ENCODE results near the gene CIART.
A peak's percentile ranks its signal among the peaks of the same experiment; 100 is the strongest.

Gene CIART

DNA sequence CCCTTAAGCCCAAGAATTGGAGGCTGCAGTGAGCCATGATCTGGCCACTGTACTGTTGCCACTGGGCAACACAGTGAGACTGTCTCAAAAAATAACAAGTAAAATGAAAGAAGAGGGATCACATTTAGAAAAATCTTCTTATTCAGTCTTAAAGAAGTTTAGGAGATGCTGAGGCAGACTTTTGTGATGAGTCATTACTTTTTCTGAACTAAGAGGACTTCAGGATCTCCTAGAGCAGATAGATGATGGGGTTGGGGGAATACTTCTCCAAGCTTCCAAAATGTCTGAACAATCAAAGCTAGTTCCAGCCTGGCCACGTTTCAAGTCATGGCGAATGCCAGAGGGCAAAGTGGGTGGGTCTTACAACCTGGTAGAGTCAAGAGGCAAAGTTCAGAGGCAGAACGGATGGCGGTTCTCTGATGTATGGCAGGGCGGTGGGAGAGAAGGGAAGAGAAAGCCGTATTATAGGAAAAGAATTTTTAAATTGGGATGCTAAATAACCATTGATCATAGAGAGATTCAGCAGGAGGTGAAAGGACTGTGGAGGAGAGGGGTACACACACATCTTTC lies 2.1 kb upstream of the CIART start:
- H3K4me1 ChIP-seq (ENCODE audit: control insufficient read depth in 1 of 2, insufficient read depth in 2 of 2, low read length in 2 of 2) = peaks cover 33 to 34% of the 10 kb centered on the region in 2 donors
- no peaks in the 10 kb centered on the region for H3K27me3 ChIP-seq (ENCODE audit: control insufficient read depth in 1 of 2, insufficient read depth in 2 of 2, low read length in 2 of 2)
- no peak overlapping the region for H3K27ac ChIP-seq (ENCODE audit: low read depth, low read length)
- no peaks in the 10 kb centered on the region for H3K36me3 ChIP-seq (ENCODE audit: control insufficient read depth in 1 of 2, insufficient read depth in 2 of 2, low read length in 2 of 2)
- H3K9ac ChIP-seq (ENCODE audit: low read depth in 1 of 2, low read length in 2 of 2) = peak overlapping the region in 1 of 2 donors; percentile 48
- H3K9me3 ChIP-seq (ENCODE audit: control insufficient read depth in 1 of 2, low read length in 2 of 2) = no peaks in the 10 kb centered on the region
- no peak overlapping the region for H3K4me3 ChIP-seq (ENCODE audit: low read depth in 1 of 2, low read length in 2 of 2)

DNA sequence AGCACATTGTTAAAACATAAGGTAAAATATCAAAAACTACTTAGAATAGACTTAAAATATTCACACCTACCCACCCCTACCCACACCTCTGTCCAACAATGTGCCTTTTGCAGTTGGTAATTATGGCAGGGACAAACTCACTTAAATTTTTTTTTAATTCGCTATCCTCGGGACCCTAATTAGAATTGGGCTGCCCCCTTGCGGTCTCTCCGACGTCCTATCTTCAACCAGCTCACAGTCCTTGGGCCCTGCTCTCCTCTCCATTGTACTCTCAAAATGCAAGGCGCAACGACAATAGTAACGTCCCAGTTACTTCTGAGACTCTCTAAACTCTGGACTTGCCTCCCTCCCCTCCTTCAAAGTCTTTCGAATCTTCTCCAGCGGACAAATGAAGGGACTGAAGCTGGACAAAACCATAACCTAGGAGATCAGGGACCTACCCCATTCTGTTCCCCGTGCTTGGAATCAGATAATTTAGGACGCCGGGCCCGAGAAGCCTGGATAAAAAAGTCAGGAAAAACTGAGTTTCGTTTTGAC lies 1.1 kb upstream of the CIART start:
- H3K27ac ChIP-seq (ENCODE audit: low read depth, low read length) = peak overlapping the region; percentile 69
- H3K9me3 ChIP-seq (ENCODE audit: control insufficient read depth in 1 of 2, low read length in 2 of 2) = no peaks in the 10 kb centered on the region
- H3K36me3 ChIP-seq (ENCODE audit: control insufficient read depth in 1 of 2, insufficient read depth in 2 of 2, low read length in 2 of 2) = peaks cover 0 to under 1% of the 10 kb centered on the region in 2 donors
- peak overlapping the region; percentile 82 to 90 for H3K4me3 ChIP-seq (ENCODE audit: low read depth in 1 of 2, low read length in 2 of 2)
- H3K9ac ChIP-seq (ENCODE audit: low read depth in 1 of 2, low read length in 2 of 2) = peak overlapping the region; percentile 48 to 59
- H3K4me1 ChIP-seq (ENCODE audit: control insufficient read depth in 1 of 2, insufficient read depth in 2 of 2, low read length in 2 of 2) = peaks cover 33 to 34% of the 10 kb centered on the region in 2 donors
- no peaks in the 10 kb centered on the region for H3K27me3 ChIP-seq (ENCODE audit: control insufficient read depth in 1 of 2, insufficient read depth in 2 of 2, low read length in 2 of 2)

DNA sequence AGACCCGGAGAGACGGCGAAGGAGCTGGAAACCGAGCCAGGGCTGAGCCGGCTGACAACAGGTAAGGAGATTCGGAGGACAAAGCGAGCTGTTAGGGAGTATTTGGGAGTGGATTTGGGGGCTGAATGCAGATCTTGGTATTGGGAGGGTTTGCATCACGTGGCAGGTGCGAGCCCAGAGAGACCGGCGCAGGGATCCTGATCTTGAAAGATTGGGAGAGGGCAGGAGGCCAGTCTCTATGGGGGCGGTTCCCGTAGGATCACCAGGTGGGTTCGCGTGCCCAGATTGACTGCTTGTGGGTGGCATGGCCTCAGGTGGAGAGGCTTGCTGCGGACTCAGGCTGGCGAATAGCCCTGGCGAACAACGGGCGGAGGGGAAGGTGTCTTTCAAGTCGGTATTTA lies 204 bp downstream of the CIART start:
- Histone ChIP-seq H3K27me3 (ENCODE audit: control insufficient read depth in 1 of 2, insufficient read depth in 2 of 2, low read length in 2 of 2) (no peaks in the 10 kb centered on the region), H3K36me3 (ENCODE audit: control insufficient read depth in 1 of 2, insufficient read depth in 2 of 2, low read length in 2 of 2) (peaks cover 0 to 6% of the 10 kb centered on the region in 2 donors), H3K9ac (ENCODE audit: low read depth in 1 of 2, low read length in 2 of 2) (peak overlapping the region; percentile 36 to 44), H3K27ac (ENCODE audit: low read depth, low read length) (no peak overlapping the region), H3K4me3 (ENCODE audit: low read depth in 1 of 2, low read length in 2 of 2) (peak overlapping the region; percentile 82 to 90), H3K4me1 (ENCODE audit: control insufficient read depth in 1 of 2, insufficient read depth in 2 of 2, low read length in 2 of 2) (peaks cover 33 to 34% of the 10 kb centered on the region in 2 donors), H3K9me3 (ENCODE audit: control insufficient read depth in 1 of 2, low read length in 2 of 2) (no peaks in the 10 kb centered on the region)

DNA sequence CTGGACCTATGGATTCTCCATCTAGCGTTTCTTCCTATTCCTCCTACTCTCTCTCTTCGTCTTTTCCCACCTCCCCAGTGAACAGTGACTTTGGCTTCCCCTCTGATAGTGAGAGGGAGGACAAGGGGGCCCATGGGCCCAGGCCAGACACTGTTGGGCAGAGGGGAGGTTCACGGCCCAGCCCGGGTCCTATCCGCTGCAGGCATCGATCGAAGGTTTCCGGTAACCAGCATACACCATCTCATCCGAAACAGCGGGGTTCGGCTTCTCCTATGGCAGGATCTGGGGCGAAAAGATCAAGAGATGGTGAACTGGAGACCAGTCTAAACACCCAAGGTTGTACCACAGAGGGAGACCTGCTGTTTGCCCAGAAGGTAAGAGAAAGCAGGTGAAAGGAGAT lies 906 bp downstream of the CIART start:
- H3K9ac ChIP-seq (ENCODE audit: low read depth in 1 of 2, low read length in 2 of 2) = no peak overlapping the region
- peak overlapping the region in 1 of 2 donors; percentile 82 for H3K4me3 ChIP-seq (ENCODE audit: low read depth in 1 of 2, low read length in 2 of 2)
- no peaks in the 10 kb centered on the region for H3K27me3 ChIP-seq (ENCODE audit: control insufficient read depth in 1 of 2, insufficient read depth in 2 of 2, low read length in 2 of 2)
- H3K36me3 ChIP-seq (ENCODE audit: control insufficient read depth in 1 of 2, insufficient read depth in 2 of 2, low read length in 2 of 2) = peaks cover 0 to 6% of the 10 kb centered on the region in 2 donors
- H3K4me1 ChIP-seq (ENCODE audit: control insufficient read depth in 1 of 2, insufficient read depth in 2 of 2, low read length in 2 of 2) = peaks cover 32 to 34% of the 10 kb centered on the region in 2 donors
- no peaks in the 10 kb centered on the region for H3K9me3 ChIP-seq (ENCODE audit: control insufficient read depth in 1 of 2, low read length in 2 of 2)
- no peak overlapping the region for H3K27ac ChIP-seq (ENCODE audit: low read depth, low read length)

DNA sequence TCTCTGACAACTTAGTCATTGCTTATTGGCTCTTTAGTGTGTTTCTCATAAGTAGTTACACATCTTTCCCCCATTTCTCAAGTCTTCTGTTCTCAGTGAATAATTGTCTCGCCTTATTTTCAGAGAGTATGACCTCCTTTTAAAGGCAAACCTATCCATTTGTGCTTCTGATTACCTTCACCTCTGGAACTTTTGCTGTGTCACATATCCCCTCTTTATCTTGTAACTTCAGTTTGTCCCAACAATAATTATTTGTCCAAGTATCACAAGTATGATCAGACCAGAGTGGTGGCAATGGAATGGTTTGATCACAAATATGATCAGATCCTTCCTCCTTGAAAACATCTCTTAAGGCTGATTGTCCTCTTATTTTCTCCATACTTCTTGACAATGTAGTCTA lies 6.0 kb downstream of the CIART start:
- H3K27ac ChIP-seq (ENCODE audit: low read depth, low read length) = no peak overlapping the region
- no peak overlapping the region for H3K4me3 ChIP-seq (ENCODE audit: low read depth in 1 of 2, low read length in 2 of 2)
- no peaks in the 10 kb centered on the region for H3K9me3 ChIP-seq (ENCODE audit: control insufficient read depth in 1 of 2, low read length in 2 of 2)
- peaks cover 0 to 6% of the 10 kb centered on the region in 2 donors for H3K36me3 ChIP-seq (ENCODE audit: control insufficient read depth in 1 of 2, insufficient read depth in 2 of 2, low read length in 2 of 2)
- no peaks in the 10 kb centered on the region for H3K27me3 ChIP-seq (ENCODE audit: control insufficient read depth in 1 of 2, insufficient read depth in 2 of 2, low read length in 2 of 2)
- H3K9ac ChIP-seq (ENCODE audit: low read depth in 1 of 2, low read length in 2 of 2) = no peak overlapping the region
- peaks cover under 1 to 4% of the 10 kb centered on the region in 2 donors for H3K4me1 ChIP-seq (ENCODE audit: control insufficient read depth in 1 of 2, insufficient read depth in 2 of 2, low read length in 2 of 2)

DNA sequence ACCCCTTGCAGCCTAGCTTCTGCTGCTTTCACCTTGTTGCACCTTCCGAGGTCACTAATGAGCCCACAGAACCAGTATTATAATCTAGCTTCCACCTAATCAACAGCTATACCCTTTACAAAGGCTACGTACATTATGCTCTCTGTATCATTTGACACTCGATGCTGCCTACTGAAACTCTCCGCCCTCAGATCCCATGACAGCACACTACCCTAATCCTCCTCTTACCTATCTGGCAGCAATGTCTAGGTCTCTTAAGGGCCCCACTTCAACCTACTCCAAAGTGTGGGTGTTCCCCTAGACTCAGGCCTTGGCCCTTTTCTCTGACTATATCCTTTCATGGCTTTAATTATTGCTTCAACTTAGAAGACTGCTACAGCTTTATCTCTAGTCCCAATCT lies 6.5 kb downstream of the CIART start:
- Histone ChIP-seq H3K4me1 (ENCODE audit: control insufficient read depth in 1 of 2, insufficient read depth in 2 of 2, low read length in 2 of 2) (peaks cover 0 to 6% of the 10 kb centered on the region in 2 donors), H3K4me3 (ENCODE audit: low read depth in 1 of 2, low read length in 2 of 2) (no peak overlapping the region), H3K9ac (ENCODE audit: low read depth in 1 of 2, low read length in 2 of 2) (no peak overlapping the region), H3K9me3 (ENCODE audit: control insufficient read depth in 1 of 2, low read length in 2 of 2) (no peaks in the 10 kb centered on the region), H3K27ac (ENCODE audit: low read depth, low read length) (no peak overlapping the region), H3K36me3 (ENCODE audit: control insufficient read depth in 1 of 2, insufficient read depth in 2 of 2, low read length in 2 of 2) (peaks cover 0 to 6% of the 10 kb centered on the region in 2 donors), H3K27me3 (ENCODE audit: control insufficient read depth in 1 of 2, insufficient read depth in 2 of 2, low read length in 2 of 2) (no peaks in the 10 kb centered on the region)

DNA sequence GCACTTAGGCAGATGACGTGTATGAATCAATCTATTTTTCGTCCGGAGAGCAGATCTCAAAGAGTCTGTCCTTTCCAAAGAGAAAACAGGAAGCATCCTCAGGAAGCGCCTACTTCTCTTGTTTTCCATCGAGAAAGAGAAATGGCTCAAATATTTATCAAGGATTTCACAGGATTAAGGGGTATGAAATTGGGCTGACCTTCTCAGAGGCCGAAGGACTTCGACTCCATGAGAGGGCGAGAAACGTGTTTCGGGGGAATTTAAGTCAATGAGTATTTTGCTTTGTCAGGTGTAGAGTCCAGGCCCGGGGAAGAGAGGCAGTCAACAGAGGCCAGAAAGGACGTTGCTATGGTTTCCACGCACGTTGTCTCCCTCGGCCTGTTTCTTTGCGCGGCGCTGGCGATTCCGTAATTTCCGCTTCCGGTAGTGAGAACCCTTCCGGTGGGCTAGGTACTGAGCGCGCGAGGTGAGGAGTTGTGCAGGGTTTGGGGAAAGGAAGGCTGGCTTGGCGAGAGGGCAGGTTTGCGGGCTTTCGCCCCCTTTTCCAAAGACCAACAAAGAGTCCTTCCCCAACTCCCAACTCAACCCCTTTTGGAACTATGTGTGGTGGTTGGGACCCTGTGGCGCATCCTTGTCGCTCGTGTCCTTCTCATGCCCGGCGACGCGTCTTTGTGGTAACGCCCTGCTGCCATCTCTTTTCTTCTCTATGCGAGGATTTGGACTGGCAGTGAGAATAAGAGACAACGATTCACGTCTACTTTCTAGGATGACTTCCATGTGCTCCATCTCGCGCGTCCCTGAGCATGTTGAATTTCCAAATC lies 11.3 kb downstream of the CIART start, which contains the start of gene MRPS21:
Gene MRPS21 (plus strand): TSS at position 429 of the 821 bp plus-strand sequence. CDS start 506 bp downstream, outside the sequence.
- Histone ChIP-seq H3K9ac (ENCODE audit: low read depth in 1 of 2, low read length in 2 of 2) (peak within 1 kb of the TSS; percentile 86 to 92), H3K27ac (ENCODE audit: low read depth, low read length) (peak within 1 kb of the TSS; percentile 15), H3K4me1 (ENCODE audit: control insufficient read depth in 1 of 2, insufficient read depth in 2 of 2, low read length in 2 of 2) (peaks cover 5 to 10% of the 10 kb centered on the region in 2 donors), H3K4me3 (ENCODE audit: low read depth in 1 of 2, low read length in 2 of 2) (peak within 1 kb of the TSS; percentile 93), H3K36me3 (ENCODE audit: control insufficient read depth in 1 of 2, insufficient read depth in 2 of 2, low read length in 2 of 2) (peaks cover 0 to 16% of the 10 kb centered on the region in 2 donors), H3K27me3 (ENCODE audit: control insufficient read depth in 1 of 2, insufficient read depth in 2 of 2, low read length in 2 of 2) (no peaks in the 10 kb centered on the region), H3K9me3 (ENCODE audit: control insufficient read depth in 1 of 2, low read length in 2 of 2) (no peaks in the 10 kb centered on the region)

DNA sequence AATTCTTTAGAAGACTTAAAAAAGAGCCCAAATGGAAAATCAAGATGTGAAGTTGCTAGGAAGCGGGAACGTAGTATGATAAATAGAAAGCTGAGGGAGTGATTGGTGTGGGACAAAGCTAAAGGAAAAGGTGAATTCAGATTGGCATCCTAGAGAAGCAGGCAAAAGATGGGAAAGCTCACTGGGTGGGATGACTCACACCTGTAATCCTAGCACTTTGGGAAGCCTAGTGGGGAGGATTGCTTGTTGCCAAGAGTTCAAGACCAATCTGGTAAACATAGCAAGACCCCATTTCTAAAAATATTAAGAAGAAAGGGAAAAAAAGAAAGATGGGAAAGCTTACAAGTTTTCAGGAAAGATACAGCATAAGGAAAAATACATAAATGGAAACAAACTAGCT lies 13.1 kb downstream of the CIART start:
- Histone ChIP-seq H3K27ac (ENCODE audit: low read depth, low read length) (no peak overlapping the region), H3K9me3 (ENCODE audit: control insufficient read depth in 1 of 2, low read length in 2 of 2) (no peaks in the 10 kb centered on the region), H3K4me3 (ENCODE audit: low read depth in 1 of 2, low read length in 2 of 2) (no peak overlapping the region), H3K27me3 (ENCODE audit: control insufficient read depth in 1 of 2, insufficient read depth in 2 of 2, low read length in 2 of 2) (no peaks in the 10 kb centered on the region), H3K4me1 (ENCODE audit: control insufficient read depth in 1 of 2, insufficient read depth in 2 of 2, low read length in 2 of 2) (peaks cover 5 to 10% of the 10 kb centered on the region in 2 donors), H3K36me3 (ENCODE audit: control insufficient read depth in 1 of 2, insufficient read depth in 2 of 2, low read length in 2 of 2) (peaks cover 0 to 16% of the 10 kb centered on the region in 2 donors), H3K9ac (ENCODE audit: low read depth in 1 of 2, low read length in 2 of 2) (no peak overlapping the region)

DNA sequence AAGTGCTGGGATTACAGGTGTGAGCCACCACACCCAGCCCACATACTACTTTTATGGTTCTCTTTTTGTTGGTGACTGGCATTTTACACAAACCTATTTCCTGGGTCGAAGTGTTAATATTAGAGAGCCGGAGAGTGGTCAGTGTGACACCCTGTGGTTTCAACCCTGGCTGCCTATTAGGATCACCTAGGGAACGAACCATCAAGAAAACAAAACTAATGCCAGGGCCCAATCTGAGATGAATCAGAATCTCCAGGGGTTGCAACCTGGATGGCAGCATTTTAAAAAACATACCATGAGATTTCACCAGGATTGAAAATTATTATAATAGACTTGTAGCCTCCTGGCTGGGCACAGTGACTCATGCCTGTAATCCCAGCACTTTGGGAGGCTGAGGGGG lies 17.4 kb downstream of the CIART start:
- Histone ChIP-seq H3K27me3 (ENCODE audit: control insufficient read depth in 1 of 2, insufficient read depth in 2 of 2, low read length in 2 of 2) (no peaks in the 10 kb centered on the region), H3K36me3 (ENCODE audit: control insufficient read depth in 1 of 2, insufficient read depth in 2 of 2, low read length in 2 of 2) (peaks cover 8 to 42% of the 10 kb centered on the region in 2 donors), H3K27ac (ENCODE audit: low read depth, low read length) (no peak overlapping the region)

DNA sequence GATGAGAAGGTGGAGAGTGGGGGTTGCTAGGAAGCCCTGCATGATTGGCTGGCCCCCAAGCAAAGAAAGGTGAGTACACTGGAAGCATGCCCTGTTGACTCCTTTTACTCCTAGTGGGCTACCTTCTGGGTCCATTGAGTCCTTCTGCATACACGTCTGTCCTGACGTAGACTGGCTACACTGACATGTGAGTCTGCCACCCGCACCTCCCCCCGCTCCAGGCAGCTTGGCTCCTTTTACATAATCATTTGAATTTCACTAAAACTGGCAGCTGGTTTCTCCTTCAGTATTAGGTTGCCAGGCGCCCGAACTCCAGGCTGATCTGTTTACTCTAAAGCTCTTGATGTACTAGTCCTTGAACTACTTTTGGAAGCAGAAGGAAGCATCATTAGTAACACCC lies 20.0 kb downstream of the CIART start:
- H3K4me3 ChIP-seq (ENCODE audit: low read depth in 1 of 2, low read length in 2 of 2) = no peak overlapping the region
- no peaks in the 10 kb centered on the region for H3K4me1 ChIP-seq (ENCODE audit: control insufficient read depth in 1 of 2, insufficient read depth in 2 of 2, low read length in 2 of 2)
- H3K27ac ChIP-seq (ENCODE audit: low read depth, low read length) = no peak overlapping the region
- no peak overlapping the region for H3K9ac ChIP-seq (ENCODE audit: low read depth in 1 of 2, low read length in 2 of 2)
- peaks cover 8 to 35% of the 10 kb centered on the region in 2 donors for H3K36me3 ChIP-seq (ENCODE audit: control insufficient read depth in 1 of 2, insufficient read depth in 2 of 2, low read length in 2 of 2)
- H3K9me3 ChIP-seq (ENCODE audit: control insufficient read depth in 1 of 2, low read length in 2 of 2) = no peaks in the 10 kb centered on the region
- H3K27me3 ChIP-seq (ENCODE audit: control insufficient read depth in 1 of 2, insufficient read depth in 2 of 2, low read length in 2 of 2) = no peaks in the 10 kb centered on the region

More for the DNA sequence above, 17.4 kb downstream of the CIART start:
- Histone ChIP-seq H3K4me1 (ENCODE audit: control insufficient read depth in 1 of 2, insufficient read depth in 2 of 2, low read length in 2 of 2) (peaks cover 0 to under 1% of the 10 kb centered on the region in 2 donors), H3K4me3 (ENCODE audit: low read depth in 1 of 2, low read length in 2 of 2) (no peak overlapping the region), H3K9me3 (ENCODE audit: control insufficient read depth in 1 of 2, low read length in 2 of 2) (no peaks in the 10 kb centered on the region), H3K9ac (ENCODE audit: low read depth in 1 of 2, low read length in 2 of 2) (no peak overlapping the region)

Data from duodenal mucosa (tissue), 2 donors.